ENCODE data around the gene PDE4C. TPM values are rescaled to one million over a fixed set of nuclear protein-coding genes. Genes with fewer than 3 reads are reported as not detected.

PDE4C gene
- total and polyA plus RNA-seq, 8 donors: 0.12 to 1.3 (median 0.37) TPM; not detected in 1

GRCh38 chr19:18271433-18271841 lies 45.2 kb upstream of the PDE4C start:
- intact Hi-C loops (cut with DNase I): no loop called here
- TF ChIP-seq, protein P1, sequence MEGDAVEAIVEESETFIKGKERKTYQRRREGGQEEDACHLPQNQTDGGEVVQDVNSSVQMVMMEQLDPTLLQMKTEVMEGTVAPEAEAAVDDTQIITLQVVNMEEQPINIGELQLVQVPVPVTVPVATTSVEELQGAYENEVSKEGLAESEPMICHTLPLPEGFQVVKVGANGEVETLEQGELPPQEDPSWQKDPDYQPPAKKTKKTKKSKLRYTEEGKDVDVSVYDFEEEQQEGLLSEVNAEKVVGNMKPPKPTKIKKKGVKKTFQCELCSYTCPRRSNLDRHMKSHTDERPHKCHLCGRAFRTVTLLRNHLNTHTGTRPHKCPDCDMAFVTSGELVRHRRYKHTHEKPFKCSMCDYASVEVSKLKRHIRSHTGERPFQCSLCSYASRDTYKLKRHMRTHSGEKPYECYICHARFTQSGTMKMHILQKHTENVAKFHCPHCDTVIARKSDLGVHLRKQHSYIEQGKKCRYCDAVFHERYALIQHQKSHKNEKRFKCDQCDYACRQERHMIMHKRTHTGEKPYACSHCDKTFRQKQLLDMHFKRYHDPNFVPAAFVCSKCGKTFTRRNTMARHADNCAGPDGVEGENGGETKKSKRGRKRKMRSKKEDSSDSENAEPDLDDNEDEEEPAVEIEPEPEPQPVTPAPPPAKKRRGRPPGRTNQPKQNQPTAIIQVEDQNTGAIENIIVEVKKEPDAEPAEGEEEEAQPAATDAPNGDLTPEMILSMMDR (IDR thresholded peaks at IDR 0.05): no peak
- no peak for FAIRE-seq
- no peaks in the 10 kb centered on the region for H3K9me3 ChIP-seq
- peaks cover 0 to 11% (median 0%) of the 10 kb centered on the region in 3 donors for H3K36me3 ChIP-seq
- no peaks in the 10 kb centered on the region for H3K27me3 ChIP-seq
- no peak overlapping the region for H3K27ac ChIP-seq
- WGBS, 2 donors: 69 to 71% methylated on average over 6 of the region's 6 CpGs
- ATAC-seq: no peak
- peaks cover 13 to 19% (median 19%) of the 10 kb centered on the region in 3 donors for H3K4me1 ChIP-seq
- no peak for DNase-seq
- no peak overlapping the region for H3K4me3 ChIP-seq

- Histone ChIP-seq H3K27ac (no peak overlapping the region), H3K27me3 (no peaks in the 10 kb centered on the region), H3K36me3 (peaks cover 0 to 22% (median 0%) of the 10 kb centered on the region in 3 donors), H3K4me3 (no peak overlapping the region), H3K9me3 (no peaks in the 10 kb centered on the region), H3K4me1 (peaks cover 7 to 10% (median 8%) of the 10 kb centered on the region in 3 donors)
- FAIRE-seq (no peak), DNase-seq (no peak), ATAC-seq (no peak)
- intact Hi-C loops (cut with DNase I): no loop called here
- TF ChIP-seq, protein P1 (IDR thresholded peaks at IDR 0.05): no peak
- whole genome bisulfite sequencing, 2 donors: 92 to 94% methylated on average over 9 of the region's 9 CpGs
Observed at GRCh38 chr19:18270326-18270725, 44.1 kb upstream of the PDE4C start.

DNA sequence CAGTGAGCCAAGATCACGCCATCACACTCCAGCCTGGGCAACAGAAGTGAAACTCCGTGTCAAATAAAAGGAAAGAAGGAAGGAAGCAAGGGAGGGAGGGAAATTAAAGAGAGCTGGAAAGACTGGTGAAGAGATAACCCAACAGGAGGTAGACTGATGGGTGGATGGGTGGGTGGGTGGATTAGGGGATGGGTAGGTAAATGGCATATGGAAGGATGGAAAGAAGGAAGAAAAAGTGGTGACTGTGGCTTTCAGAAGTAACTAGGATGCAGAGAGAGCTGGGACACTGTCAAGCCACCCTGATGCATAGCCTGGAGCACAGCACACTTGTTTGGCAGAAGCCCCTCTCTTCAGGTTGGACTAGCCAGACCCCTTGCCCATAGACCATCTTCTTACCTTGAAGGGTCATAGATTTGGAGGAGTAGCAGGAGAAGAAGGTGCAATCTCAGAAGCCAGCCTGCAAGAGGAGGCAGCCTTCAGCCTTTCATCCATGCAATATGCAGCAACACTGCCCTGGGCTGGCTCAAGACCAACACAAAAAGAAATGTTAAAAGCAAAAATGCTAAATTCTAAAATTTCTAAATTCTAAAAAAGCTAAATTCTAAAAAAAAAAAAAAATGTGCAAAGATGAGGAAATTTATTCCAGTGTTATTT lies 43.0 kb upstream of the PDE4C start:
- Histone ChIP-seq H3K4me3 (no peak overlapping the region), H3K36me3 (peaks cover 0 to 28% (median 0%) of the 10 kb centered on the region in 3 donors), H3K9me3 (no peaks in the 10 kb centered on the region), H3K27ac (no peak overlapping the region), H3K4me1 (no peaks in the 10 kb centered on the region), H3K27me3 (no peaks in the 10 kb centered on the region)
- FAIRE-seq (no peak), DNase-seq (no peak), ATAC-seq (no peak)
- TF ChIP-seq, protein P1 (IDR thresholded peaks at IDR 0.05): no peak
- intact Hi-C loops (cut with DNase I): loop anchor here in 1 of 3 donors (10.0 kb wide), 1 partner anchor 54 kb away; no protein-coding TSS in a partner anchor
- 84 to 96% methylated on average over 2 of the region's 2 CpGs for WGBS, 2 donors

GRCh38 chr19:18266771-18267686 lies 40.8 kb upstream of the PDE4C start:
- DNase-seq (peak in 2 of 6 donors; percentile 33 to 73), FAIRE-seq (no peak), ATAC-seq (no peak)
- 90 to 94% methylated on average over 41 to 42 of the region's 42 CpGs for WGBS, 2 donors
- H3K4me3 ChIP-seq: no peak overlapping the region
- H3K4me1 ChIP-seq: no peaks in the 10 kb centered on the region
- peaks cover 0 to 28% (median 0%) of the 10 kb centered on the region in 3 donors for H3K36me3 ChIP-seq
- no peaks in the 10 kb centered on the region for H3K9me3 ChIP-seq
- TF ChIP-seq, protein P1 (IDR thresholded peaks at IDR 0.05): no peak
- intact Hi-C loops (cut with DNase I): loop anchor here in 1 of 3 donors (10.0 kb wide), 1 partner anchor 52 kb away; no protein-coding TSS in a partner anchor
- no peaks in the 10 kb centered on the region for H3K27me3 ChIP-seq
- H3K27ac ChIP-seq: no peak overlapping the region

Data from pancreas (tissue), 10 donors.